ENCODE data around the gene PPP1R1A.

GRCh38 chr12:54605138-54605970 is 16.9 kb upstream of the PPP1R1A start:
- TF ChIP-seq EP300 (IDR thresholded peaks at IDR 0.05) (no peak), POLR2A (IDR thresholded peaks at IDR 0.05) (no peak), POLR2AphosphoS5 (IDR thresholded peaks at IDR 0.05) (no peak)
